ENCODE measurements around the gene CFAP58. TPM values are rescaled to one million over a fixed set of nuclear protein-coding genes. Genes with fewer than 3 reads are reported as not detected.

The CFAP58 gene
- total RNA-seq, 4 donors from 2014 or later = 0.13 to 0.36 (median 0.27) TPM; not detected in 1

GRCh38 chr10:104417637-104418292 is 64.1 kb downstream of the CFAP58 start:
- intact Hi-C loops (cut with DNase I; ENCODE audit: low total_unique reads) (no loop called here), in situ Hi-C loops (cut with MboI; ENCODE audit: low sequenced_read_pairs in 4 of 4) (no loop called here)
- Histone ChIP-seq H3K27ac (no peak overlapping the region), H3K4me1 (peaks cover 0 to 3% of the 10 kb centered on the region in 2 donors), H3K36me3 (no peaks in the 10 kb centered on the region), H3K9me3 (no peaks in the 10 kb centered on the region), H3K27me3 (no peaks in the 10 kb centered on the region), H3K4me3 (no peak overlapping the region)
- DNase-seq (no peak), ATAC-seq (no peak)
- TF ChIP-seq POLR2A (IDR thresholded peaks at IDR 0.05) (no peak), CTCF (IDR thresholded peaks at IDR 0.05 in 4 of 5, conservative IDR thresholded peaks at IDR 0.05 in 1 of 5) (no peak)

- Histone ChIP-seq H3K27me3 (no peaks in the 10 kb centered on the region), H3K36me3 (no peaks in the 10 kb centered on the region), H3K4me3 (no peak overlapping the region), H3K9me3 (no peaks in the 10 kb centered on the region), H3K27ac (no peak overlapping the region), H3K4me1 (peaks cover 0 to 3% of the 10 kb centered on the region in 2 donors)
- DNase-seq (no peak), ATAC-seq (no peak)
- no peak for TF ChIP-seq CTCF (IDR thresholded peaks at IDR 0.05 in 4 of 5, conservative IDR thresholded peaks at IDR 0.05 in 1 of 5)
- intact Hi-C loops (cut with DNase I; ENCODE audit: low total_unique reads) = no loop called here
- in situ Hi-C loops (cut with MboI; ENCODE audit: low sequenced_read_pairs in 4 of 4) = no loop called here
These were observed 71.1 kb downstream of the CFAP58 start for GRCh38 chr10:104424719-104425118.

- in situ Hi-C loops (cut with MboI; ENCODE audit: low sequenced_read_pairs in 4 of 4) = no loop called here
- no peak for ATAC-seq
These were observed 74.4 kb downstream of the CFAP58 start for GRCh38 chr10:104427989-104428388.

GRCh38 chr10:104429846-104430245 is 76.2 kb downstream of the CFAP58 start:
- H3K27ac ChIP-seq = no peak overlapping the region
- no peaks in the 10 kb centered on the region for H3K4me1 ChIP-seq
- DNase-seq = no peak
- in situ Hi-C loops (cut with MboI; ENCODE audit: low sequenced_read_pairs in 4 of 4) = no loop called here
- ATAC-seq = no peak
- H3K4me3 ChIP-seq = no peak overlapping the region
- no peak for TF ChIP-seq POLR2A (IDR thresholded peaks at IDR 0.05)
- no peak for TF ChIP-seq CTCF (IDR thresholded peaks at IDR 0.05 in 4 of 5, conservative IDR thresholded peaks at IDR 0.05 in 1 of 5)
- H3K27me3 ChIP-seq = no peaks in the 10 kb centered on the region
- no peaks in the 10 kb centered on the region for H3K36me3 ChIP-seq
- no peaks in the 10 kb centered on the region for H3K9me3 ChIP-seq
- intact Hi-C loops (cut with DNase I; ENCODE audit: low total_unique reads) = no loop called here

More at GRCh38 chr10:104427989-104428388, 74.4 kb downstream of the CFAP58 start:
- DNase-seq = no peak
- no peaks in the 10 kb centered on the region for H3K4me1 ChIP-seq
- H3K27ac ChIP-seq = no peak overlapping the region
- H3K9me3 ChIP-seq = no peaks in the 10 kb centered on the region
- intact Hi-C loops (cut with DNase I; ENCODE audit: low total_unique reads) = no loop called here
- no peak overlapping the region for H3K4me3 ChIP-seq
- TF ChIP-seq POLR2A (IDR thresholded peaks at IDR 0.05) (no peak), CTCF (IDR thresholded peaks at IDR 0.05 in 4 of 5, conservative IDR thresholded peaks at IDR 0.05 in 1 of 5) (no peak)
- no peaks in the 10 kb centered on the region for H3K36me3 ChIP-seq
- no peaks in the 10 kb centered on the region for H3K27me3 ChIP-seq

- ATAC-seq (no peak), DNase-seq (no peak)
- Histone ChIP-seq H3K4me3 (no peak overlapping the region), H3K4me1 (no peaks in the 10 kb centered on the region), H3K27me3 (no peaks in the 10 kb centered on the region), H3K27ac (no peak overlapping the region), H3K36me3 (no peaks in the 10 kb centered on the region), H3K9me3 (no peaks in the 10 kb centered on the region)
- in situ Hi-C loops (cut with MboI; ENCODE audit: low sequenced_read_pairs in 4 of 4) (no loop called here), intact Hi-C loops (cut with DNase I; ENCODE audit: low total_unique reads) (no loop called here)
- TF ChIP-seq POLR2A (IDR thresholded peaks at IDR 0.05) = no peak
- no peak for TF ChIP-seq CTCF (IDR thresholded peaks at IDR 0.05 in 4 of 5, conservative IDR thresholded peaks at IDR 0.05 in 1 of 5)
These were observed 76.7 kb downstream of the CFAP58 start for GRCh38 chr10:104430360-104430759.
